T-cell (primary cell): ENCODE data around the gene PIP5K1B. TPM values are rescaled to one million over a fixed set of nuclear protein-coding genes. Genes with fewer than 3 reads are reported as not detected.

ENCODE experiments used
- ATAC-seq, 4 experiments: fragments of 200-7000 bp in 3 of 4; fragments of 150-1000 bp in 1 of 4; cut with Tn5 transposase; replicated peaks in 1 of 4; 1 replicate in 3 of 4; 2 replicates in 1 of 4; pipeline ENCODE4 v1.10.0; 2021; ENCODE audit warnings: moderate library complexity in 3 of 4, mild to moderate bottlenecking in 2 of 4, moderate number of reproducible peaks in 1 of 4
- CTCF ChIA-PET, 2 donors: fragments of 300-600 bp; sonication (Branson Sonifier 250); formaldehyde crosslinking; loops; one replicate each; lab custom pipeline; 2022; ENCODE audit warnings: antibody characterized with exemption in 2 of 2; lab: Charles Lee
- POLR2A ChIA-PET, 2 donors: fragments of 300-600 bp; sonication (Branson Sonifier 250); formaldehyde crosslinking; loops; one replicate each; lab custom pipeline; 2022; ENCODE audit warnings: antibody characterized with exemption in 2 of 2; lab: Charles Lee
- DNase-seq, 35 experiments: peaks; one replicate each; pipeline versions ENCODE4 v3.0.0 to v3.0.0-alpha.2; 2013 to 2023
- H3K27ac ChIP-seq: one replicate; pipeline ENCODE4 v1.5.1; 2013; ENCODE audit warnings: low read length
- H3K27me3 ChIP-seq, 2 experiments: replicated peaks in 1 of 2; 1 replicate in 1 of 2; 2 replicates in 1 of 2; pipeline versions ENCODE4 v1.6.1 to v1.7.0; 2013; ENCODE audit warnings: low read length in 1 of 2, mixed read lengths in 1 of 2; ENCODE audit not compliant: control insufficient read depth in 2 of 2, insufficient read depth in 2 of 2; ENCODE audit errors: extremely low read depth in 1 of 2
- H3K36me3 ChIP-seq, 2 donors: 1 replicate in 1 of 2; 2 replicates in 1 of 2; pipeline versions ENCODE4 v1.6.1 to v1.7.0; 2013; ENCODE audit warnings: low read length in 1 of 2; ENCODE audit not compliant: control insufficient read depth in 2 of 2, insufficient read depth in 1 of 2; ENCODE audit errors: extremely low read depth in 1 of 2
- H3K4me1 ChIP-seq, 2 experiments: 1 replicate in 1 of 2; 2 replicates in 1 of 2; pipeline versions ENCODE4 v1.6.1 to v1.7.0; 2013; ENCODE audit warnings: low read length in 2 of 2, mixed read lengths in 1 of 2; ENCODE audit not compliant: insufficient read depth in 2 of 2, control insufficient read depth in 1 of 2; ENCODE audit errors: extremely low read depth in 1 of 2
- H3K4me3 ChIP-seq, 2 donors: 1 replicate in 1 of 2; 2 replicates in 1 of 2; pipeline versions ENCODE4 v1.5.1 to v1.7.0; 2013; ENCODE audit warnings: mild to moderate bottlenecking in 2 of 2, low read length in 1 of 2, moderate library complexity in 1 of 2; ENCODE audit not compliant: control insufficient read depth in 1 of 2; ENCODE audit errors: extremely low read depth in 1 of 2
- H3K9me3 ChIP-seq: 2 replicates; pipeline ENCODE4 v1.7.0; 2013
- H3K27ac Mint-ChIP-seq, 2 donors: one replicate each; pipeline ENCODE4 v1.8.0; 2020 to 2021; ENCODE audit warnings: mild to moderate bottlenecking in 2 of 2, mixed read lengths in 2 of 2
- H3K27me3 Mint-ChIP-seq, 2 donors: one replicate each; pipeline ENCODE4 v1.8.0; 2021 to 2022; ENCODE audit warnings: mixed read lengths in 2 of 2
- H3K36me3 Mint-ChIP-seq: one replicate; pipeline ENCODE4 v1.8.0; 2021; ENCODE audit warnings: mixed read lengths
- H3K4me1 Mint-ChIP-seq, 3 donors: one replicate each; pipeline ENCODE4 v1.8.0; 2020 to 2022; ENCODE audit warnings: mixed read lengths in 3 of 3, mild to moderate bottlenecking in 1 of 3
- H3K4me3 Mint-ChIP-seq, 3 donors: one replicate each; pipeline ENCODE4 v1.8.0; 2020 to 2022; ENCODE audit warnings: mild to moderate bottlenecking in 3 of 3, mixed read lengths in 3 of 3, moderate library complexity in 3 of 3
- H3K9me3 Mint-ChIP-seq, 3 donors: one replicate each; pipeline ENCODE4 v1.8.0; 2020 to 2022; ENCODE audit warnings: mixed read lengths in 3 of 3
- WGBS: methylation state at CpG from one replicate; pipeline ENCODE4 v1.1.5; 2013; ENCODE audit warnings: missing lambda C conversion rate; ENCODE audit not compliant: insufficient coverage; 5-methylcytosine and 5-hydroxymethylcytosine counted together
- total RNA-seq, 35 experiments: library from RNA in 6 of 35; stranded (reverse) in 6 of 35; fragments of 120-200 nt in 1 of 35; gene quantifications; one replicate each; pipeline versions ENCODE4 v1.2.1 to v1.2.4 and lab custom pipeline; 2013 to 2026

Gene PIP5K1B
- total RNA-seq, 5 donors from 2014 or later (not counting 1 experiment from before 2014, with no cell fraction given) = 0.29 to 1.8 (median 0.95) TPM

DNA sequence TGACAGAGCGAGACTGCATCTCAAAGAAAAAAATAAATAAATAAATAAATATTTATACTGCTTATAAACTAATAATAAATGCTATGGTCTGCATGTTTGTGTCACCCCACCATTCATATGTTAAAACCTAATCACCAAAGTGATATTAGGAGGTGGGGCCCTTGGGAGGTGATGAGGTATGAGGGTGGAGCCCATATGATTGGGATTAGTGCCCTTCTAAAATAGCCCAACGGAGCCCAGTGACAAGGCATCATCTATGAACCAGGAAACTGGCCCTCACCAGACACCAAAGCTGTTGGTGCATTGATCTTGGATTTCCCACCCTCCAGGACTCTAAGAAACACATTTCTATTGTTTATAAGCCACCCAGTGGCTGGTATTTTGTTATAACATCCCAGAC, 335.6 kb downstream of the PIP5K1B start:
- Histone ChIP-seq H3K4me3 (no peak overlapping the region), H3K9me3 (no peaks in the 10 kb centered on the region), H3K36me3 (peaks cover 4 to 5% of the 10 kb centered on the region in 2 donors), H3K4me1 (peaks cover 0 to 17% of the 10 kb centered on the region in 2 experiments), H3K27ac (no peak overlapping the region), H3K27me3 (no peaks in the 10 kb centered on the region)
- no peak for ATAC-seq
- H3K36me3 Mint-ChIP-seq = peaks cover 18% of the 10 kb centered on the region
- H3K27ac Mint-ChIP-seq = no peak overlapping the region
- H3K9me3 Mint-ChIP-seq = no peaks in the 10 kb centered on the region
- H3K4me1 Mint-ChIP-seq = peaks cover 42 to 46% (median 45%) of the 10 kb centered on the region in 3 donors
- no peaks in the 10 kb centered on the region for H3K27me3 Mint-ChIP-seq
- CTCF ChIA-PET = no interaction called here
- H3K4me3 Mint-ChIP-seq = no peak overlapping the region
- POLR2A ChIA-PET = no interaction called here
- WGBS = no CpG with 5 or more reads among the region's 2 CpGs
- no peak for DNase-seq

DNA sequence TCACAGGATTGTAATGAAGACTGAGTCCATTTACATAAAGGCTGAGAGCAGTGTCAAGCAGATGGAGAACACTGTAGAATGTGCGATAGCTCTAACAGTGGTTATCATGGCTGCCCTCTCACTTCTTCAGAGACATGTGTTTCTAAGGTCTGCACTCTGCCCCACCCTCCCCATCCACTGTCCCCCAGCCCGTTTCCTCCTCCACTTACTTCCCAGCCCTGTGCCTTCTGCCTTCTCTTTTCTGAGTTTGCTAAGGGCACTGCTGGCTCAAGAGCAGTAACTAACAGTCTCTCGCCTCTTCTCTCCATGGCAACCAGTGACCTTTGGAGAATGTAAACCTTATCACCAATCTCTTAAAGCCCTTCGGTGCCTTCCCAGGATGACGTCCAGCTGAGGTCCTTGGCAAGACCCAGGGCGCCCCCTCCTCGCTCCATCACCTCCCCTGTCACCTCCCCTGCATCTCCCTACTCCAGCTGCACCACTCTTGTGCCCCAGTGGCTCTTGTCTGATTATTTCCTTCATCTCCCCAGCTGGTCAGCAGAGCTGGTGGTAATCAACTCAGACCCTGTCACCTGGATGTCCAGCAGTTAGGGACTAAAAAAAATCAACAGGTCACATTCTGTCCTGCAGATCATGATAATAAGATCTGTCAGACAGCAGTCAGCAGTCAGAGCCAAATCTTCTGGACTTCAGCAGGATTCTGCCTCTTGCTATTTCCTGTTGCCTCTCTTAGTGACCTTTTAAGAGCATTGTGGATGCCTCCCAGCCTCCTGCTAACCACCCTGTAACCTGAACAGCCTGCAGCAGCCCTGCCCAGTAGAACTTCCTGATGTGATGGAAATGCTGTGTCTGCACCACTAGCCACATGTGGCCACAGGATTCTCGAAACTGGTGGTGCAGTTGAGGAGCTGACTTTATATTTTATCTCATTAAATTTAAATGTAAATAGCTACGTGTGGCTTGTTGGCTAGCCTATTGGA, 339.5 kb downstream of the PIP5K1B start:
- no peaks in the 10 kb centered on the region for H3K27me3 ChIP-seq
- WGBS = 93% methylated on average over 7 of the region's 9 CpGs
- ChIA-PET CTCF (interaction anchor here in 1 of 2 donors (0.7 to 1.1 kb wide), 2 partner anchors 8 to 149 kb away, joined by 3 read pairs; no protein-coding TSS in a partner anchor), POLR2A (interaction anchor here in 1 of 2 donors (0.6 kb wide), 1 partner anchor 67 kb away, joined by 6 read pairs; no protein-coding TSS in a partner anchor)
- ATAC-seq (no peak), DNase-seq (no peak)
- H3K27me3 Mint-ChIP-seq = no peaks in the 10 kb centered on the region
- peaks cover 4 to 28% of the 10 kb centered on the region in 2 donors for H3K36me3 ChIP-seq
- H3K27ac ChIP-seq = no peak overlapping the region
- peak overlapping the region in 1 of 2 donors; percentile 52 for H3K27ac Mint-ChIP-seq
- no peak overlapping the region for H3K4me3 Mint-ChIP-seq
- no peaks in the 10 kb centered on the region for H3K9me3 ChIP-seq
- peaks cover 32% of the 10 kb centered on the region for H3K36me3 Mint-ChIP-seq
- H3K4me1 ChIP-seq = peaks cover 0 to 12% of the 10 kb centered on the region in 2 experiments
- no peaks in the 10 kb centered on the region for H3K9me3 Mint-ChIP-seq
- peaks cover 30 to 44% (median 33%) of the 10 kb centered on the region in 3 donors for H3K4me1 Mint-ChIP-seq
- no peak overlapping the region for H3K4me3 ChIP-seq

DNA sequence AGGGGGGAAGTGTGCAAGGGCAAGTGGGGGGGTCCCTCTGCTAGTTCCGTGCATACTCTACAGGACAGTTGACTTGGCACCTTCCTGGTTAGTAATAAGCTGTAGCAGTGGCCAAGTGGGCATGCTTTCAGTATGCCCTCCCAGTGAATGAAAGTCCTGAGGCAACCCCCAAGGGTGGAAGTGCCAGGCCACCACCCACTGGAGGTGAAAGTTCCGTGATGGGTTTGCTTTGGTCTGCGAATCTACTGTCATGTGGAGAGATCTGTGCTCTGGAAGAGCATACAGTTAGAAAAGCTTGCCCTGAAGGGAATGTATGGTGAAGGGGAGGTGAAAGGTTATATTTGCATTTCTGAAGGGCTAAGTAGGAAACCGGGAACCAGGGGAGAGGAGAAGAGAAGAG, 340.8 kb downstream of the PIP5K1B start:
- H3K27me3 Mint-ChIP-seq = no peaks in the 10 kb centered on the region
- Histone ChIP-seq H3K4me3 (no peak overlapping the region), H3K4me1 (peaks cover 0 to 12% of the 10 kb centered on the region in 2 experiments), H3K9me3 (no peaks in the 10 kb centered on the region), H3K27ac (no peak overlapping the region), H3K36me3 (peaks cover 3 to 33% of the 10 kb centered on the region in 2 donors), H3K27me3 (no peaks in the 10 kb centered on the region)
- peak overlapping the region in 1 of 2 donors; percentile 2 for H3K27ac Mint-ChIP-seq
- peaks cover 36% of the 10 kb centered on the region for H3K36me3 Mint-ChIP-seq
- ChIA-PET POLR2A (interaction anchor here in 1 of 2 donors (0.6 kb wide), 1 partner anchor 133 kb away, joined by 3 read pairs; no protein-coding TSS in a partner anchor), CTCF (interaction anchor here in 1 of 2 donors (0.5 to 1.1 kb wide), 2 partner anchors 145 to 147 kb away, joined by 3 read pairs; no protein-coding TSS in a partner anchor)
- no peak for DNase-seq
- no peak overlapping the region for H3K4me3 Mint-ChIP-seq
- 83% methylated on average over 2 of the region's 4 CpGs for WGBS
- no peaks in the 10 kb centered on the region for H3K9me3 Mint-ChIP-seq
- H3K4me1 Mint-ChIP-seq = peaks cover 29 to 44% (median 31%) of the 10 kb centered on the region in 3 donors
- ATAC-seq = no peak

DNA sequence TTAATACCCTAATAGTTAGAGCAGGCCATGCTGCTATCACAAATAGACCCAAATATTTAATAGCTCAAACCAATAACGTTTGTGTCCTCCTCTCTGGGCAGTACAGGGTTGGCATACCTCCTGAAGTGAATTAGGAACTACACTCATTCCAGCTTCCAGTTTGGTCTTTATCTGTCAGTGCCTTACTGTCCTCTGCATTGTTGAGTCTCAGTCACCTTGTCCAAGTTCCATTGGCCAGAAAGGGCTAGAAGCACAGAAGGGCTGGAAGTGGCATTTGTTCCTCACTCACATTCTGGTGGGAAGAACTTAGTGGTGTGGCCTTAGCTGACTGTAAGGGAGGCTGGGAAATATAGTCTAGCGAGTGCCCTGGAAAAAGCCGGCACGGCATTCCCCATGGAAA, 341.7 kb downstream of the PIP5K1B start:
- CTCF ChIA-PET = no interaction called here
- H3K9me3 ChIP-seq = no peaks in the 10 kb centered on the region
- H3K4me1 Mint-ChIP-seq = peaks cover 24 to 38% (median 26%) of the 10 kb centered on the region in 3 donors
- H3K36me3 Mint-ChIP-seq = peaks cover 33% of the 10 kb centered on the region
- ATAC-seq (no peak), DNase-seq (no peak)
- H3K36me3 ChIP-seq = peaks cover 0 to 33% of the 10 kb centered on the region in 2 donors
- WGBS = 50% methylated on average over 2 of the region's 4 CpGs
- POLR2A ChIA-PET = no interaction called here
- no peaks in the 10 kb centered on the region for H3K9me3 Mint-ChIP-seq
- H3K27ac Mint-ChIP-seq = peak overlapping the region in 1 of 2 donors; percentile 28
- no peak overlapping the region for H3K4me3 ChIP-seq
- no peaks in the 10 kb centered on the region for H3K27me3 Mint-ChIP-seq
- peaks cover 0 to 12% of the 10 kb centered on the region in 2 experiments for H3K4me1 ChIP-seq
- H3K27me3 ChIP-seq = no peaks in the 10 kb centered on the region
- H3K27ac ChIP-seq = no peak overlapping the region
- no peak overlapping the region for H3K4me3 Mint-ChIP-seq

DNA sequence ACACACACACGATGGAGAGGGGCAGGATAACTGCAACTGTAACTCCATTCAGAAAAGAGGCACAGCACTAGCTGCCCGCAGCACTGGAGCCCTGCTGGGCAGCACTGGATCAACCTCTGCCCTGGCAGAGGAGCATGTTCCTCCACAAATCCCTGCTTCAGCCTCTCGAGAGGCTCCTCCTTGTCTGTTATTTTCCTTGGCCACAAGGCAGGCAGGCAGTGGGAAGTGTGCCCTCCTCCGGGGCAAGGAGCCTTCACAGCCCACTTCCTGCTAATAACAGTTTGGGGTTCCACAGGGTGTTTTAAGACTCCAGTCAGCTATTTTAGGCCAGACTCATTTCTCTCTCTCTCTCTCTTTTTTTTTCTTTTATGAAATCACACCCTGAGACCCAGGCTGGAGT, 342.3 kb downstream of the PIP5K1B start:
- H3K4me1 Mint-ChIP-seq = peaks cover 21 to 38% (median 23%) of the 10 kb centered on the region in 3 donors
- no peaks in the 10 kb centered on the region for H3K9me3 ChIP-seq
- peaks cover 0 to 12% of the 10 kb centered on the region in 2 experiments for H3K4me1 ChIP-seq
- H3K27me3 Mint-ChIP-seq = no peaks in the 10 kb centered on the region
- 50% methylated on average over 2 of the region's 4 CpGs for WGBS
- no peak for ATAC-seq
- no peak overlapping the region for H3K4me3 ChIP-seq
- peaks cover 0 to 33% of the 10 kb centered on the region in 2 donors for H3K36me3 ChIP-seq
- CTCF ChIA-PET = interaction anchor here (0.8 to 1.5 kb wide), 2 partner anchors 19 to 146 kb away, joined by 3 to 4 read pairs; no protein-coding TSS in a partner anchor
- peaks cover 30% of the 10 kb centered on the region for H3K36me3 Mint-ChIP-seq
- POLR2A ChIA-PET = no interaction called here
- no peak overlapping the region for H3K27ac ChIP-seq
- H3K27me3 ChIP-seq = no peaks in the 10 kb centered on the region
- peak overlapping the region in 1 of 2 donors; percentile 28 for H3K27ac Mint-ChIP-seq
- no peak for DNase-seq
- no peak overlapping the region for H3K4me3 Mint-ChIP-seq
- no peaks in the 10 kb centered on the region for H3K9me3 Mint-ChIP-seq

DNA sequence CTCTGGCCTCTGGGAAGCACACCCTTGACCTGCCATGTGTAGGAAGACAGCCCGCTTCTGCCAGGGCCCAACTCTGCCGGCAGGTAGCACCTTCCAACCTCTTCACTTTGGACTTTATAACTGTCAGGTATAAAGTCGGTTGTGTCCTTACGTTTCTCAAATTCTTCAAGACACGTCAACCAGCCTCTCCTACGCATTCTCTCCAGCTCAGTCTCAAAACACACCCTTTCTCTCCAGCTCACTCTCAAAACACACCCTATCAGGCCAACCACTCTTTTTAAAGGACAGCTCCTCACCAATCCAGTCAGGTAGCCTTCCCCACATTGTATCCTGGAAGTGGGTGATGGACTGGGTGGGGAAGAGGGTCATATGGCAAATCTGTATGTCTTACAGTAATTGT, 344.1 kb downstream of the PIP5K1B start:
- H3K4me1 ChIP-seq = peaks cover 0 to 10% of the 10 kb centered on the region in 2 experiments
- POLR2A ChIA-PET = no interaction called here
- H3K36me3 ChIP-seq = peaks cover 0 to 35% of the 10 kb centered on the region in 2 donors
- H3K9me3 ChIP-seq = no peaks in the 10 kb centered on the region
- H3K27ac ChIP-seq = no peak overlapping the region
- Mint-ChIP-seq H3K36me3 (peaks cover 33% of the 10 kb centered on the region), H3K9me3 (no peaks in the 10 kb centered on the region), H3K27ac (peak overlapping the region in 1 of 2 donors; percentile 30), H3K4me3 (no peak overlapping the region), H3K4me1 (peaks cover 8 to 21% (median 8%) of the 10 kb centered on the region in 3 donors), H3K27me3 (no peaks in the 10 kb centered on the region)
- ATAC-seq = no peak
- no peak for DNase-seq
- WGBS = 93% methylated on average over 6 of the region's 6 CpGs
- CTCF ChIA-PET = no interaction called here
- no peak overlapping the region for H3K4me3 ChIP-seq
- H3K27me3 ChIP-seq = no peaks in the 10 kb centered on the region
